DMS53 treated with DMSO at 0.1 percent for 48 hours (cell line): ENCODE data around the gene RAB22A.

Experiments
- DNase-seq: peaks from one replicate; lab custom pipeline; 2025; ENCODE audit not compliant: unreplicated experiment; lab: John Stamatoyannopoulos, UW

Gene RAB22A

GRCh38 chr20:58300321-58300720, 9.2 kb upstream of the RAB22A start:
- DNase-seq: no peak

GRCh38 chr20:58303547-58303946, 6.0 kb upstream of the RAB22A start:
- no peak for DNase-seq

DNA sequence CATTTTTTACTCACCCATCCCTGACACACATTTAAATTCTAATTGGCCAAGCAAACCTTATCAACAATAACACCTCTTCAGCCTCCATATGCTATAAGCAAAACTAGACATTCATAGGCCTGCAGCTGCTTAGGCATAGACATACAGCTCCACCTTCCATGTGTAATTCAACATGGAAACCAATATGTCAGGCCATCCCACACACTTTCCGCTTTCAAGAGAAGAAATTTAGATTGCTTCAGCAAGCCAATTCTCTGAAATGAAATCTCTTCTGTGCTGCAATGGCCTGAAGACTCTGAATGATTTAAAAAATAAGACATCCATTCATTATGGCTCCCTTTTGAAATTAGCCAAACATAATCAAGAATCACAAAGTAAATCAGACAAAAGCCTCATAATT, 4.5 kb upstream of the RAB22A start:
- no peak for DNase-seq

GRCh38 chr20:58306421-58307261, 2.9 kb upstream of the RAB22A start:
- DNase-seq: no peak

- no peak for DNase-seq
These were observed 2.2 kb upstream of the RAB22A start for GRCh38 chr20:58307270-58307669.

- no peak for DNase-seq
These were observed 1.2 kb upstream of the RAB22A start for GRCh38 chr20:58308290-58308679.

GRCh38 chr20:58308680-58309527, 611 bp upstream of the RAB22A start:
- DNase-seq: no peak

GRCh38 chr20:58310291-58310782, 822 bp downstream of the RAB22A start:
- DNase-seq: no peak

DNA sequence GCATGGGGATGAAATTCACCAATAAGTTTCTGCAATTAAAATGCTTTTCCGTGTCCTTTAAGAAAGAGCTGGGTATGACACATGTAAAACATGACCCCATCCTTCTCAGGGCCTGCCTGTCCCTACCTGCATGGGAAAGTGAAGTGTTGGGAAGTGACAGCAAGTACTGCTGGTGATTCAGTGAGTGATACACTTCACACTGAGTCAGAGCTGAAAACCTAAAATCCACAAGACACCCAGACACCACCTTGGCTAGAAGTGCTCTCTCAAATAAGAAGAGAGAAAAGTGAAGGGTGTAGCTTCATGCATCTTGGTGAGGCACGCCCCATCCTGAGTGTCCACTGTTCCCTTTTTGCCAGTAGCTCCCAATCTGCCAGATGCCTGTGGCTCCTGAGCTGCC, 3.3 kb downstream of the RAB22A start:
- no peak for DNase-seq

- no peak for DNase-seq
These were observed 3.9 kb downstream of the RAB22A start for GRCh38 chr20:58313396-58313795.

DNA sequence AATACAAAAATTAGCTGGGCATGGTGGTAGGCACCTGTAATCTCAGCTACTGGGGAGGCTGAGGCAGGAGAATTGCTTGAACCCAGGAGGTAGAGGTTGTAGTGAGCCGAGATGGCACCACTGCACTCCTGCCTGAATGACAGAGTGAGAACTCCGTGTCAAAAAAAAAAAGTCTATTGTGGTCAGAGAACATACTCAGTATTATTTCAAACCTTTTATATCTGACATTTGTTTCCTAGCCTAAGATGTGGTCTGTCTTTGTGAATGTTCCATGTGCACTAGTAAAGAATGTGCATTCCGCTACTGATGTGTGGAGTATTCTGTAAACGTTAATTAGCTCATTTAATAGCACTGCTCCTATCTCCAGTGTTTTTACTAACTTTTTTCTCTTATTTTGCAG, 11.7 kb downstream of the RAB22A start:
- no peak for DNase-seq

GRCh38 chr20:58322083-58322482, 12.6 kb downstream of the RAB22A start:
- DNase-seq: no peak

GRCh38 chr20:58325912-58326311, 16.4 kb downstream of the RAB22A start:
- DNase-seq: no peak

GRCh38 chr20:58327211-58327610, 17.7 kb downstream of the RAB22A start:
- no peak for DNase-seq

DNA sequence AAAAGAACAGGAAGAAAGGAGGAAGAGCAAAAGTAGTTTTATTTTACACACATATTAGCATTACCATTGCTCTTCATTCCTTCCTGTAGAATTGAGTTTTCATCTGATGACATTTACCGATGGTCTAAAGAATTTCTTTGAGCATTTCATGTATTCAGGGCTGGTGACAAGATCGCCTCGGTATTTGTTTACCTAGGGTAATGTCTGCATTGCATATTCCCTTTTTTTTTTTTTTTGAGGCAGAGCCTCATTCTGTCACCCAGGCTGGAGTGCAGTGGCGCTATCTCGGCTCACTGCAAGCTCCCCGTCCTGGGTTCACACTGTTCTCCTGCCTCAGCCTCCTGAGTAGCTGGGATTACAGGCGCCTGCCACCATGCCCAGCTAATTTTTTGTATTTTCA, 19.3 kb downstream of the RAB22A start:
- DNase-seq: no peak

DNA sequence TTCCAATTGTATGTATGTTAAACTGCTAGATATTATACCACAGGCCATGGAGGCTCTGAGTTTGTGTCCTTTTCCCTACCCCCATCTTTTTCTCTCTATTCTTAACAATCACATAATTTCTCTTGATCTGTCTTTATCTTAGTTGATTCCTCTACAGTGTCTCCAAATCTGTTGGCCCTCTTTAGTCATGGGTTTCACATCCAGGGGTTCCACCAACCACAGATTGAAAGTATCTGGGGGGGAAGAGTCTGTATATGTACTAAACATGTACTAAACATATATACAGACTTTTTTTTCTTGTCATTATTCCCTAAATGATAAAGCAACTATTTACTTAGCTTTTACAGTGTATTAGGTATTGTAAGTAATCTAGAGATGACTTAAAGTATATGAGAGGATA, 20.2 kb downstream of the RAB22A start:
- DNase-seq: no peak

GRCh38 chr20:58330249-58330648, 20.7 kb downstream of the RAB22A start:
- no peak for DNase-seq

- DNase-seq: no peak
These were observed 21.2 kb downstream of the RAB22A start for GRCh38 chr20:58330687-58331086.

DNA sequence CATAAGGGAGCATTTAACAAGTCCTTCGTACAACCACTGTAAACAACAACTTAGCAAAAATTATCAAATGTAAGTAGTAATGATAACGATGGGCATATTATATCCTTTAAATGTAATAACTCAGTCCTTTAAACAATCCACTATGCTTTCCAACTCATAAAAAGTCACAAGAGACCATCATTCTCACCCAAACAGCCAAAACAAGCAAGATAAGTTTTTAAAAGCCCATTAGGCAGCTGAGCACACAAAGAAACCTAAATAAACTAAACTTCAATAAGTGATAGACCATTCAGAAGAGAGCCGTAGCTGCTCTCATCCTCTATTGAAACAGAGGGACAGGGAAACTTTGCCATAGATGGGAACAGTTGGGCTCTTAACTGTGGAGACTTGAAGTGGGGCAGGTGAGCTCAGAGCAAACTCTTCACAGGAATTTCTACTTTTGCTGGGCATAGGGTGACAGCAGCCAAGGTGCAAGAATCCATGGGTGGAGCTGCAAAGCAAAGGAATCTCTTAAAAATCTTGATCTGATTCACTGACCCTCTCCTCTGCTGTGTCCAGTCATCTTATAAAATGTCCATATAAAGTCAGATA, 22.5 kb downstream of the RAB22A start:
- DNase-seq: no peak

GRCh38 chr20:58339741-58340140, 30.2 kb downstream of the RAB22A start:
- no peak for DNase-seq

DNA sequence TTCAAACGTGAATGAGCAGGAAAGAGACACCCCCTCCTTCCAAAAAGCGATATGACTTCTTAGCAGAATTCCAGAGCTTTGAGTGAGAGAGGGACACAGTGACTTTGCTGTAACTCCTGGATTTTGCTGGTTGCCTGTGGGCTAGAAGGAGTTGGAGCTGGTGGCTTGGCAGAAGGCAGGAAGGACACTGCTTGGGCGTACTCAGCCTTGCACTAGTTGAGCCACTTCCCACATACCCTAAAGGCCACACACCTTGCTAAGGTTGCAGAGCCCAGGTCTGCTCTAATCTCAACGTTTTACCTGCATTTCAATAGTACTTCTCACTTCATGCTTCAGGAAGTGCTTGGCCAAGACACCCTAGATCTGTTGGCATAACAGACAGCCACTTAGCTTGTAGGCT, 30.6 kb downstream of the RAB22A start:
- no peak for DNase-seq

DNA sequence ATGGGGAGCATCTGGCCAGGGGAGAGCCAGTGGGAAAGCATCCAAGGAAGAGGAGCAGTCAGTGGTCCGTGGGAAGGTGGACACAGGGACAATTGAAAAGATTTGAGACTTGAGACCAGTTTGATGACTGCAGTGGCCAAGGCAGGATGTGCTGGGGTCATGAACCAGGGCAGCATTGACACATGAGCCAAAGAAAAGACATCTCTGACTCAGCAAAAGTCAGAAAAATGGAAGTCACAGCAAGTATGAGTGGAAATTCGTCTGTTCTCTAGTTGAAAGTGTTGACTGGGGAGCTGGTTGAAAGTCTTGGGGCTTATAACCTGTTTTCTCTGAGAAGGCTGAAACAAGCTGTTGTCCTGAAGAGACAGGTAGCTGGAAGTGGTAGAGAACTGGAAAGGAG, 31.3 kb downstream of the RAB22A start:
- DNase-seq: no peak
